BLaER1 treated with 17β-estradiol and CSF1 and Interleukin-3, amounts not matched to agents 10 nM and 100 nM (cell line): Measurements from ENCODE around the gene PRPF8.
A peak's percentile ranks its signal among the peaks of the same experiment; 100 is the strongest.

Experiments
- H3K27ac ChIP-seq, 11 experiments: shearing (Covaris generic); formaldehyde crosslinking; 2 replicates each; pipeline ENCODE4 v1.8.1; 2022
- H3K27me3 ChIP-seq, 11 experiments: shearing (Covaris generic); formaldehyde crosslinking; 2 replicates each; pipeline ENCODE4 v1.8.1; 2022
- H3K36me3 ChIP-seq, 11 experiments: shearing (Covaris generic); formaldehyde crosslinking; 2 replicates each; pipeline ENCODE4 v1.8.1; 2022
- H3K4me1 ChIP-seq, 10 experiments: shearing (Covaris generic); formaldehyde crosslinking; 2 replicates each; pipeline ENCODE4 v1.8.1; 2022
- H3K4me2 ChIP-seq, 11 experiments: shearing (Covaris generic); formaldehyde crosslinking; 2 replicates each; pipeline ENCODE4 v1.8.1; 2022
- H3K4me3 ChIP-seq, 10 experiments: shearing (Covaris generic); formaldehyde crosslinking; 2 replicates each; pipeline ENCODE4 v1.8.1; 2022
- H3K9ac ChIP-seq, 11 experiments: shearing (Covaris generic); formaldehyde crosslinking; 2 replicates each; pipeline ENCODE4 v1.8.1; 2022
- H3K9me3 ChIP-seq, 11 experiments: shearing (Covaris generic); formaldehyde crosslinking; replicated peaks in 1 of 11; 2 replicates each; pipeline ENCODE4 v1.8.1; 2022
- H4K20me1 ChIP-seq, 11 experiments: shearing (Covaris generic); formaldehyde crosslinking; 2 replicates each; pipeline ENCODE4 v1.8.1; 2022
- Cebpa-rat ChIP-seq, 11 experiments: shearing (Covaris generic); IDR thresholded peaks; 2 replicates each; pipeline ENCODE4 v1.8.1; 2022

Gene PRPF8

GRCh38 chr17:1640329-1641064 is 44.2 kb downstream of the PRPF8 start:
- peaks cover 39 to 69% (median 64%) of the 10 kb centered on the region in 11 experiments for H3K36me3 ChIP-seq
- no peaks in the 10 kb centered on the region for H3K27me3 ChIP-seq
- peak overlapping the region; percentile 2 to 57 (median 24); a peak in 18 of 22 replicates for H3K4me2 ChIP-seq
- H3K9me3 ChIP-seq, result no peaks in the 10 kb centered on the region
- H4K20me1 ChIP-seq, result peaks cover 10 to 72% (median 44%) of the 10 kb centered on the region in 11 experiments; a peak in 18 of 22 replicates
- H3K27ac ChIP-seq, result peak overlapping the region in 7 of 11 experiments; percentile 7 to 60 (median 18); a peak in 9 of 22 replicates
- H3K4me1 ChIP-seq, result peaks cover 36 to 58% (median 47%) of the 10 kb centered on the region in 10 experiments
- H3K4me3 ChIP-seq, result no peak overlapping the region
- no peak for TF ChIP-seq Cebpa-rat (IDR thresholded peaks at IDR 0.05)
- H3K9ac ChIP-seq, result peak overlapping the region in 10 of 11 experiments; percentile 5 to 59 (median 40); a peak in 13 of 22 replicates

DNA sequence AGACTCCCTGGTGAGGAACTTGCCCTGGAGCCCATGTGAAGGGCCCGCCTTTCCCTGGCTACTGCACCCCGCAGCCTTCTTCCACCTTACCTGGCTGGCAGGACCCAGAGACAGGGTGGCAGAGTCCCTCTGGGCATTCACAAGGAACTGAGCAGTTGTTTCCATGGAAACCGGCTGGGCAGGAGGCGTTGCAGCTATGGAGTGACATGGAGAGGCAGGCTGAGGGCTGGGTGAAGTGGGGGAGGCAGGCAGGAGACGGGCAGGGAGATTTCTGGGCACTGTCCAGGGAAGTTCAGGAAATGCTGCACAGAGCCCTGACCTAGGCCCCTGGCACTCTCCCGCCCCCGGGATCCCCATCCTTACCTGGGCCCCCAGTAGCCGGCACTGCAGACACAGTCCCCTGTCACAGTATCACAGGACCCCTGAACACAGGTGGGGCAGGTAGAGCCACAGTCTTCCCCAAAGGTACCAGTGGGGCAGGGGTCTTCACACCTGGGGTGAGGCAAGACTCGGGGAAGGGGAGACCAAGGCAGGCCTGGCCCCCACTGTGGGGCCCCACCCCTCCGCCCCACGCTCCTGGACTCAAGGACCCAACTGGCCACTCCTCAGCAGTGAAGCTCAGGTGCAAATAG is 45.0 kb downstream of the PRPF8 start:
- peak overlapping the region in 10 of 11 experiments; percentile 34 to 59 (median 40); a peak in 13 of 22 replicates for H3K9ac ChIP-seq
- no peaks in the 10 kb centered on the region for H3K9me3 ChIP-seq
- peak overlapping the region; percentile 2 to 57 (median 24); a peak in 17 of 22 replicates for H3K4me2 ChIP-seq
- H3K27me3 ChIP-seq, result no peaks in the 10 kb centered on the region
- H3K4me1 ChIP-seq, result peaks cover 28 to 53% (median 42%) of the 10 kb centered on the region in 10 experiments
- H4K20me1 ChIP-seq, result peaks cover 10 to 80% (median 48%) of the 10 kb centered on the region in 11 experiments; a peak in 19 of 22 replicates
- H3K4me3 ChIP-seq, result no peak overlapping the region
- TF ChIP-seq Cebpa-rat (IDR thresholded peaks at IDR 0.05), result no peak
- peak overlapping the region in 5 of 11 experiments; percentile 7 to 60 (median 18); a peak in 4 of 22 replicates for H3K27ac ChIP-seq
- H3K36me3 ChIP-seq, result peaks cover 47 to 78% (median 72%) of the 10 kb centered on the region in 11 experiments

DNA sequence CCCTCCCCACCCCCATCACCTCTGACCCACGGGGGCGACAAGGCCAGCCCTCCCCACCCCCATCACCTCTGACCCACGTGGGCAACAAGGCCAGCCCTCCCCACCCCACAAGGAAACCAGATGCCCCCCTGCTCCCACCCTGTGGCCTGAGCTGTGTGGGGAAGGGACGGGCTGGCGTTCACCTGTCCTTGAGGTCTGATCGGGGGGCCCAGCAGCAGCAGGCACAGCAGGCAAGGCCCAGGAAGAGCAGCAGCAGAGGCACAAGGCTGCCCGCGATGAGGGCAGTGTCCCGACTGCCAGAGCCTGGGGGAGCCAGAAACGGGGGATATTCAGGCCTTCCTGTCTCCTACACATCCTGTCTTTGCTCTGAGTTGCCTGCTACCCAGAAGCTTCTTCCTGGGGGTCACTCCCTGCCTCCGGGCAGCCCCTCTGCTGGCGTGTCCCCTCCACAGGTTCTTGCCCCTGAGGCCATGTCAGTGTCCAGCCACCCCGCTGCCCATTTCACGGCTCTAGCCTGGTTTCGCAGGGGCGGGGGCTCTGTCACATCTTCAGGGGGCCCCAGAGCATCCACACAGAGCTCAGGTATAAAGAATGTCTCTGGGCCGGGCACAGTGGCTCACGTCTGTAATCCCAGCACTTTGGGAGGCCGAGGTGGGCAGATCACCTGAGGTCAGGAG is 45.9 kb downstream of the PRPF8 start:
- peak overlapping the region in 6 of 11 experiments; percentile 6 to 60 (median 38); a peak in 10 of 22 replicates for H3K27ac ChIP-seq
- peaks cover 51 to 85% (median 77%) of the 10 kb centered on the region in 11 experiments for H3K36me3 ChIP-seq
- peaks cover 19 to 44% (median 34%) of the 10 kb centered on the region in 10 experiments for H3K4me1 ChIP-seq
- no peaks in the 10 kb centered on the region for H3K27me3 ChIP-seq
- H4K20me1 ChIP-seq, result peaks cover 5 to 87% (median 50%) of the 10 kb centered on the region in 11 experiments; a peak in 19 of 22 replicates
- H3K4me2 ChIP-seq, result peak overlapping the region in 6 of 11 experiments; percentile 4 to 57 (median 47); a peak in 10 of 22 replicates
- no peak overlapping the region for H3K4me3 ChIP-seq
- no peak for TF ChIP-seq Cebpa-rat (IDR thresholded peaks at IDR 0.05)
- H3K9ac ChIP-seq, result peak overlapping the region in 8 of 11 experiments; percentile 2 to 59 (median 24); a peak in 9 of 22 replicates
- H3K9me3 ChIP-seq, result no peaks in the 10 kb centered on the region

DNA sequence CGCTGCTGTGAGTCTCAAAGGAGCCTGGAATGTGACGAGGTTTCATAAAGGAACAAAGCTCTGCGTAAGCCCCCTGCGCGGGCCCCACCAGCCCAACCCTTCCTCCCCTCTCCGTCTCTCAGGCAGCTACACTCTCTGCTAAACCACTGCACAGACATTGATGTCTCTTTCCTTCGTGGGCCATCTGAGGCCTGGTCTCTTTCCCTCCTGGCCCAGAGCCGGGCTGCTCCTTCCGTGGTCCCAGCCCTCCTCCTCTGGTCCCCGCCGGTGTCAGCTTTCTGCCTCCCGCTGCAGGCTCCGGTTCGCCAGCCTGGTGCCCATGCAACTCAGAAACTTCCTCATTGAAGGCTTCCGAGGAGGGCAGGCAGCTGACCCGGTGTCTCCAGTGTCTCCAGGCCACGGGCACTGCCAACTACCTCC is 46.5 kb downstream of the PRPF8 start:
- Histone ChIP-seq H3K27ac (peak overlapping the region in 5 of 11 experiments; percentile 17 to 54 (median 28); a peak in 7 of 22 replicates), H3K4me2 (peak overlapping the region in 4 of 11 experiments; percentile 45 to 57 (median 53); a peak in 6 of 22 replicates), H3K4me3 (no peak overlapping the region), H4K20me1 (peaks cover 4 to 88% (median 45%) of the 10 kb centered on the region in 11 experiments; a peak in 19 of 22 replicates), H3K4me1 (peaks cover 14 to 39% (median 30%) of the 10 kb centered on the region in 10 experiments), H3K36me3 (peaks cover 51 to 91% (median 82%) of the 10 kb centered on the region in 11 experiments), H3K27me3 (no peaks in the 10 kb centered on the region), H3K9me3 (no peaks in the 10 kb centered on the region), H3K9ac (peak overlapping the region in 6 of 11 experiments; percentile 3 to 38 (median 16); a peak in 6 of 22 replicates)
- no peak for TF ChIP-seq Cebpa-rat (IDR thresholded peaks at IDR 0.05)

DNA sequence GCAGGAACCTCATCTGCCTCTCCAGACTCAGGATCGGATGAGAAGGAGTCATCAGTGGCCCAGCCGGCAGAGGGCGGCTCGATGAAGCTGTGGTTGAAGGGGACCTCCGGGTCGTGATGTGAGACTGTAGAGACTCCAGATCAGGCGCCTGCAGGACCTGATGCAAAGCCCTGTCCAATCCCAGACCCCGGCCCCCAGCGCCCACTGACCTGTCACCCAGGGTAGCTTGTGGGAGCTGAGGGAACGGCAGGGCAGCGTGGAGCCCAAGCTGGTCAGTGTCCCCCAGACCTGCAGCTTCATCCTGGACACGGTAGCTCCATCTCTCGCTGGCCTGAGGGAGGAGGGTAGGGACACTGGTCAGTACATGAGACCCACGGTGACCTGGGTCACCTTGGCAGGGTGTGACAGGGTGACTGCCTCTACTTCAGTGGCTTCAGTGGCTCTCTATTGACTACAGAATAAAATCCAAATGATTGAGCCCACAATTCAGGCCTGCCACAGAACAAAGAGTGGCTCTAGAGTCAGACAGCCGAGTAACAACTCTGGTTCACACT is 47.9 kb downstream of the PRPF8 start:
- H4K20me1 ChIP-seq, result peaks cover 0 to 94% (median 43%) of the 10 kb centered on the region in 11 experiments; a peak in 19 of 22 replicates
- H3K9me3 ChIP-seq, result no peaks in the 10 kb centered on the region
- H3K4me2 ChIP-seq, result no peak overlapping the region
- H3K27ac ChIP-seq, result no peak overlapping the region
- H3K9ac ChIP-seq, result no peak overlapping the region
- TF ChIP-seq Cebpa-rat (IDR thresholded peaks at IDR 0.05), result no peak
- no peak overlapping the region for H3K4me3 ChIP-seq
- H3K36me3 ChIP-seq, result peaks cover 49 to 95% (median 77%) of the 10 kb centered on the region in 11 experiments
- no peaks in the 10 kb centered on the region for H3K27me3 ChIP-seq
- peaks cover 15 to 46% (median 35%) of the 10 kb centered on the region in 10 experiments for H3K4me1 ChIP-seq

- Histone ChIP-seq H3K4me1 (peaks cover 25 to 50% (median 40%) of the 10 kb centered on the region in 10 experiments), H3K4me3 (no peak overlapping the region), H3K27ac (no peak overlapping the region), H3K36me3 (peaks cover 49 to 86% (median 72%) of the 10 kb centered on the region in 11 experiments), H4K20me1 (peaks cover 0 to 90% (median 36%) of the 10 kb centered on the region in 11 experiments; a peak in 19 of 22 replicates), H3K27me3 (no peaks in the 10 kb centered on the region), H3K4me2 (no peak overlapping the region), H3K9ac (no peak overlapping the region), H3K9me3 (no peaks in the 10 kb centered on the region)
- no peak for TF ChIP-seq Cebpa-rat (IDR thresholded peaks at IDR 0.05)
Measured at GRCh38 chr17:1635675-1636465, 48.8 kb downstream of the PRPF8 start.

DNA sequence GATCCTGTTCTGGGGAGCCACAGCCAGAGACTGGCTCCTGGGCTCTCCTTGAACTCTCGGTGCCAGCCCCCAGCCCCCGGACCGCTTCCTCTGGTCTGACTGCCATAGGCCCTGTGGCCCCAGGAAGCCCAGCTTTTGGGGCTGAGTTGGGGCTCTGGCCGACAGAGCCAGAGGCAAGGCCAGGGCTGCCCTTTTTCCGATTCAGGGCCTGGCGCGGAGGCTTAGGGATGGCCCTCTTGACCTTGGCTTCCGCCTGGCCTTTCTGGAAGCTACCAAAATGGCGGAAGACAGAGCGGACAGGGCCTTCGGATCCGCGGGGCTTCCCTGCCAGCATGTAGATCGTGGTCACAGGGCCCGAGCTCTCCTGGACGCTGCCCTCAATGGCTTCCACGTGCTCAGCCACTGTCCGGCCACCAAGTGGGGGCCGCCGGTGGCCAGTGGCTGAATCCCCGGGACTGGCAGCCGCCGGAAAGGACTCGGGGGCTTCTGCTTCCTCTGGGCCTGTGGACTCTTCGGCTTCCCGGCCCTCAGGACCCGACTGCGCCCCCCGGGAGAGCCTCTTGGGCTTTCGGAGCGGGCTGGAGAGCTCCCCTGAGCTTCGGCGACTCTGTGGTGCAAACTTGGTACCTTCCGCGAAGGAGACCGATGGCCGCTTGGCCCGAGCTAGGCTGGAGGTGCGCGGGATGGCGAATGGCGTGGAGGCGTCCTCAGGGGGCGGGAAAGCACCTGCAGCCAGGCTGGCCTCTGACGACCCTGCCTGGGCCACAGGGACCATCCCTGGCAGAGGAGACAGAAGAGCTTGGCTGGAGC is 49.6 kb downstream of the PRPF8 start:
- peaks cover 46 to 78% (median 64%) of the 10 kb centered on the region in 11 experiments for H3K36me3 ChIP-seq
- H3K9ac ChIP-seq, result peak overlapping the region in 3 of 11 experiments; percentile 8 to 22 (median 13); a peak in 1 of 22 replicates
- TF ChIP-seq Cebpa-rat (IDR thresholded peaks at IDR 0.05), result no peak
- peak overlapping the region in 1 of 11 experiments; percentile 6; a peak in 2 of 22 replicates for H3K27ac ChIP-seq
- H3K4me2 ChIP-seq, result no peak overlapping the region
- no peak overlapping the region for H3K4me3 ChIP-seq
- H4K20me1 ChIP-seq, result peaks cover 0 to 82% (median 28%) of the 10 kb centered on the region in 11 experiments; a peak in 19 of 22 replicates
- peaks cover 27 to 50% (median 40%) of the 10 kb centered on the region in 10 experiments for H3K4me1 ChIP-seq
- H3K9me3 ChIP-seq, result no peaks in the 10 kb centered on the region
- no peaks in the 10 kb centered on the region for H3K27me3 ChIP-seq
